GM18511 (cell line): Measurements from ENCODE around the gene ZNF792.
"Not testable (repeated sequence)": the region's sequence is repeated elsewhere in the genome, so short reads cannot be mapped to it uniquely, and the experiment has no call there.

Source experiments
- ATAC-seq: cut with Tn5 transposase; IDR thresholded peaks from one replicate; pipeline ENCODE4 v1.9.1; 2021; ENCODE audit warnings: mild to moderate bottlenecking, moderate library complexity; ENCODE audit not compliant: unreplicated experiment

The ZNF792 gene

GRCh38 chr19:34972163-34972705 is 8.2 kb upstream of the ZNF792 start:
- no peak for ATAC-seq

- not testable (repeated sequence) for ATAC-seq
These were observed 6.3 kb upstream of the ZNF792 start for GRCh38 chr19:34970185-34970780.

- no peak for ATAC-seq
These were observed 5.7 kb upstream of the ZNF792 start for GRCh38 chr19:34969721-34970120.

- ATAC-seq, result no peak
These were observed 3.5 kb upstream of the ZNF792 start for GRCh38 chr19:34967551-34967950.

GRCh38 chr19:34965505-34965904 is 1.5 kb upstream of the ZNF792 start:
- ATAC-seq, result not testable (repeated sequence)

GRCh38 chr19:34964598-34964997 is 569 bp upstream of the ZNF792 start:
- no peak for ATAC-seq

- no peak for ATAC-seq
These were observed 1.1 kb downstream of the ZNF792 start for GRCh38 chr19:34962687-34963572.

GRCh38 chr19:34961775-34962686 is 2.0 kb downstream of the ZNF792 start:
- no peak for ATAC-seq

GRCh38 chr19:34960940-34961679 is 2.9 kb downstream of the ZNF792 start:
- ATAC-seq, result no peak

GRCh38 chr19:34960103-34960805 is 3.8 kb downstream of the ZNF792 start:
- no peak for ATAC-seq

- ATAC-seq, result no peak
These were observed 5.0 kb downstream of the ZNF792 start for GRCh38 chr19:34959021-34959420.

GRCh38 chr19:34957830-34958751 is 5.9 kb downstream of the ZNF792 start:
- no peak for ATAC-seq

- no peak for ATAC-seq
These were observed 10.9 kb downstream of the ZNF792 start for GRCh38 chr19:34953092-34953491.

- no peak for ATAC-seq
These were observed 20.0 kb downstream of the ZNF792 start for GRCh38 chr19:34943861-34944573.

GRCh38 chr19:34938886-34939285 is 25.1 kb downstream of the ZNF792 start:
- ATAC-seq, result no peak

- no peak for ATAC-seq
These were observed 27.8 kb downstream of the ZNF792 start for GRCh38 chr19:34936184-34936583.

- ATAC-seq, result no peak
These were observed 31.5 kb downstream of the ZNF792 start for GRCh38 chr19:34932494-34932893.
